Measurements from ENCODE around the gene IGFBP3. TPM values are rescaled to one million over a fixed set of nuclear protein-coding genes. Genes with fewer than 3 reads are reported as not detected.
A peak's percentile ranks its signal among the peaks of the same experiment; 100 is the strongest.

IGFBP3 gene
- total RNA-seq, 1 experiment from 2014 or later, result 237 TPM

GRCh38 chr7:45969940-45970339 is 48.9 kb upstream of the IGFBP3 start:
- TF ChIP-seq EZH2 (IDR thresholded peaks at IDR 0.05; ENCODE audit: low read depth), result no peak
- TF ChIP-seq, protein P1, sequence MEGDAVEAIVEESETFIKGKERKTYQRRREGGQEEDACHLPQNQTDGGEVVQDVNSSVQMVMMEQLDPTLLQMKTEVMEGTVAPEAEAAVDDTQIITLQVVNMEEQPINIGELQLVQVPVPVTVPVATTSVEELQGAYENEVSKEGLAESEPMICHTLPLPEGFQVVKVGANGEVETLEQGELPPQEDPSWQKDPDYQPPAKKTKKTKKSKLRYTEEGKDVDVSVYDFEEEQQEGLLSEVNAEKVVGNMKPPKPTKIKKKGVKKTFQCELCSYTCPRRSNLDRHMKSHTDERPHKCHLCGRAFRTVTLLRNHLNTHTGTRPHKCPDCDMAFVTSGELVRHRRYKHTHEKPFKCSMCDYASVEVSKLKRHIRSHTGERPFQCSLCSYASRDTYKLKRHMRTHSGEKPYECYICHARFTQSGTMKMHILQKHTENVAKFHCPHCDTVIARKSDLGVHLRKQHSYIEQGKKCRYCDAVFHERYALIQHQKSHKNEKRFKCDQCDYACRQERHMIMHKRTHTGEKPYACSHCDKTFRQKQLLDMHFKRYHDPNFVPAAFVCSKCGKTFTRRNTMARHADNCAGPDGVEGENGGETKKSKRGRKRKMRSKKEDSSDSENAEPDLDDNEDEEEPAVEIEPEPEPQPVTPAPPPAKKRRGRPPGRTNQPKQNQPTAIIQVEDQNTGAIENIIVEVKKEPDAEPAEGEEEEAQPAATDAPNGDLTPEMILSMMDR (conservative IDR thresholded peaks at IDR 0.05), result no peak
- Histone ChIP-seq H3K27me3 (ENCODE audit: insufficient read depth, low read depth) (no peaks in the 10 kb centered on the region), H3K4me3 (no peak overlapping the region), H3K4me2 (no peak overlapping the region), H3K27ac (no peak overlapping the region), H3K4me1 (replicated peaks; ENCODE audit: insufficient read depth) (peaks cover under 1% of the 10 kb centered on the region; the same call in 1 of the 2 replicates), H3K79me2 (ENCODE audit: low read depth) (no peaks in the 10 kb centered on the region), H4K20me1 (ENCODE audit: insufficient read depth) (no peaks in the 10 kb centered on the region), H3K36me3 (ENCODE audit: low read depth) (no peaks in the 10 kb centered on the region), H3F3A (ENCODE audit: insufficient read depth, low read depth) (no peaks in the 10 kb centered on the region), H3K9me2 (ENCODE audit: insufficient read depth) (no peaks in the 10 kb centered on the region), H2AFZ (no peak overlapping the region; the same call in 1 of the 2 replicates), H3K9me3 (ENCODE audit: insufficient read depth, low read depth) (no peaks in the 10 kb centered on the region)
- POLR2A ChIA-PET (ENCODE audit: unreplicated experiment), result no interaction called here
- intact Hi-C loops (cut with micrococcal nuclease; ENCODE audit: unreplicated experiment), result no loop called here
- no TSS peak for BruUV-seq (replicated peaks)
- CTCF ChIA-PET, result no interaction called here
- no peak for DNase-seq

DNA sequence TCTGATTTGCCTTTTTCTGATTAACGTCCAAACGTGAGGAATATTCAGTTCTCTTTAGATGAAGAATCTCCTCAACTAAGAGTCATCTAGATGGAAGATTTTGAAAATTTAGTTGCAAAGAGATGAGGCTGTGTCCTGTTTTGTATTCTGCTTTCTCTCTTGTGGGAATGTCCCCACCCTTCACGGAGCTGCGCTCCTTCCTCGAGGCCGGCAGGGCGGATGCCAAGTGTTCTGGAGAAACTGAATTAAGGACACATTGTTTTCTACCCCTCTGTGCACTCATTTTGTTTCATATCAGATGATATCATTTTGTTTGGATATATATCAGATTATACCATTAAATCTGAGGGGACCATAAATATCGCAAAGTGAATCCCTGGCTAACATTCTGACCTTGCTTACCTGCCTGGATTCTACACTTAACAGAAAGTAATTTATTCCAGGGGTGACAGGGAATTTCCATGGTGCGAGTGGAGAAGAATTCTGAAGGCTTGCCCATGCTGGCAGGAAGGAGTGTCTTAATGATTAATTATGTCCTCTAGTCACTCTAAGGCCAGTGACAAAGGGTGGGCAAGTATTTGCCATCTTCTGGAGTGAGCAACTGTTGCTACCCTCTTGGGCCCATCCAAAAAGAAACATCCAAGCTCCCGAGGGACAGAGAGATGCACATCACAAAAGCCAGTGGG is 47.9 kb upstream of the IGFBP3 start:
- Histone ChIP-seq H3K9me3 (ENCODE audit: insufficient read depth, low read depth) (no peaks in the 10 kb centered on the region), H4K20me1 (ENCODE audit: insufficient read depth) (no peaks in the 10 kb centered on the region), H3K4me1 (replicated peaks; ENCODE audit: insufficient read depth) (no peaks in the 10 kb centered on the region), H3F3A (ENCODE audit: insufficient read depth, low read depth) (no peaks in the 10 kb centered on the region), H3K27ac (no peak overlapping the region), H3K4me3 (no peak overlapping the region), H3K4me2 (no peak overlapping the region), H3K9me2 (ENCODE audit: insufficient read depth) (no peaks in the 10 kb centered on the region), H3K36me3 (ENCODE audit: low read depth) (no peaks in the 10 kb centered on the region), H2AFZ (no peak overlapping the region), H3K27me3 (ENCODE audit: insufficient read depth, low read depth) (no peaks in the 10 kb centered on the region), H3K79me2 (ENCODE audit: low read depth) (no peaks in the 10 kb centered on the region)
- peak in 1 of 2 experiments; percentile 22 for DNase-seq
- TF ChIP-seq EZH2 (IDR thresholded peaks at IDR 0.05; ENCODE audit: low read depth), result no peak
- TF ChIP-seq, protein P1 (conservative IDR thresholded peaks at IDR 0.05), result no peak
- ChIA-PET CTCF (no interaction called here), POLR2A (ENCODE audit: unreplicated experiment) (no interaction called here)
- no TSS peak for BruUV-seq (replicated peaks)
- intact Hi-C loops (cut with micrococcal nuclease; ENCODE audit: unreplicated experiment), result no loop called here

DNA sequence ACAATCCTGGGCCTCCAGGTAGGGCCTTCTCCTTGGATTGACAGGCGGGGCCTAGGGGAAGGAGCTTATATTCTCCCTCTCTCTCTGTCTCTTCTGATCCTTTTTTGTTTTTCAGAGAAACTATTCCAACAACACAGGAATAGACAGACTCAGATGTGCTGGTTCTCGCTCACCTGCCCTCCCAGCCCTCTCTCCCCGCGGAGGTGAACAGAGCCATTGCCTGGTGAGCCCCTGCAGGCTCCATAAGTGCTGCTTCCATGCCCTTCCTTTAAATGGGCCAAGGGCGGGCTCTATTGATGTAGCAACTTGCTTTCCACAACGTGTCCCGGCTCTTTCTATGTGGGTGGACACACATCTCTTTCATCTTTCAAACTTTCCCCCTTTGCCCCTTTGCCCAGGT is 47.2 kb upstream of the IGFBP3 start:
- no peaks in the 10 kb centered on the region for H3K36me3 ChIP-seq (ENCODE audit: low read depth)
- intact Hi-C loops (cut with micrococcal nuclease; ENCODE audit: unreplicated experiment), result no loop called here
- no peaks in the 10 kb centered on the region for H3K27me3 ChIP-seq (ENCODE audit: insufficient read depth, low read depth)
- no peaks in the 10 kb centered on the region for H3K9me3 ChIP-seq (ENCODE audit: insufficient read depth, low read depth)
- H3K4me1 ChIP-seq (replicated peaks; ENCODE audit: insufficient read depth), result no peaks in the 10 kb centered on the region
- CTCF ChIA-PET, result no interaction called here
- H3K4me3 ChIP-seq, result no peak overlapping the region
- no peak for DNase-seq
- H3K27ac ChIP-seq, result no peak overlapping the region
- no peaks in the 10 kb centered on the region for H4K20me1 ChIP-seq (ENCODE audit: insufficient read depth)
- POLR2A ChIA-PET (ENCODE audit: unreplicated experiment), result interaction anchor here (0.6 kb wide), 1 partner anchor 10 kb away, joined by 3 read pairs; no protein-coding TSS in a partner anchor
- BruUV-seq (replicated peaks), result no TSS peak
- H3F3A ChIP-seq (ENCODE audit: insufficient read depth, low read depth), result no peaks in the 10 kb centered on the region
- no peaks in the 10 kb centered on the region for H3K79me2 ChIP-seq (ENCODE audit: low read depth)
- TF ChIP-seq EZH2 (IDR thresholded peaks at IDR 0.05; ENCODE audit: low read depth), result no peak
- TF ChIP-seq, protein P1 (conservative IDR thresholded peaks at IDR 0.05), result no peak
- no peaks in the 10 kb centered on the region for H3K9me2 ChIP-seq (ENCODE audit: insufficient read depth)
- no peak overlapping the region for H3K4me2 ChIP-seq
- H2AFZ ChIP-seq, result no peak overlapping the region
